ENCODE data around the gene ANKRD12. TPM values are rescaled to one million over a fixed set of nuclear protein-coding genes. Genes with fewer than 3 reads are reported as not detected.

The ANKRD12 gene
- total RNA-seq (2022; extraction: Qiagen RNA extraction): 2.6 to 5.3 TPM (median 4.3 TPM) in 5 replicates

GRCh38 chr18:9136315-9137155 is at the start of gene ANKRD12:
Gene ANKRD12 (plus strand): TSS chr18:9136781. CDS start chr18:9182433, 45,652 bp downstream.

GRCh38 chr18:9102508-9103375 is 33.8 kb upstream of the ANKRD12 start, which contains the start of gene NDUFV2:
Gene NDUFV2 (plus strand): TSS chr18:9102699. CDS start chr18:9102744, 45 bp downstream.

DNA sequence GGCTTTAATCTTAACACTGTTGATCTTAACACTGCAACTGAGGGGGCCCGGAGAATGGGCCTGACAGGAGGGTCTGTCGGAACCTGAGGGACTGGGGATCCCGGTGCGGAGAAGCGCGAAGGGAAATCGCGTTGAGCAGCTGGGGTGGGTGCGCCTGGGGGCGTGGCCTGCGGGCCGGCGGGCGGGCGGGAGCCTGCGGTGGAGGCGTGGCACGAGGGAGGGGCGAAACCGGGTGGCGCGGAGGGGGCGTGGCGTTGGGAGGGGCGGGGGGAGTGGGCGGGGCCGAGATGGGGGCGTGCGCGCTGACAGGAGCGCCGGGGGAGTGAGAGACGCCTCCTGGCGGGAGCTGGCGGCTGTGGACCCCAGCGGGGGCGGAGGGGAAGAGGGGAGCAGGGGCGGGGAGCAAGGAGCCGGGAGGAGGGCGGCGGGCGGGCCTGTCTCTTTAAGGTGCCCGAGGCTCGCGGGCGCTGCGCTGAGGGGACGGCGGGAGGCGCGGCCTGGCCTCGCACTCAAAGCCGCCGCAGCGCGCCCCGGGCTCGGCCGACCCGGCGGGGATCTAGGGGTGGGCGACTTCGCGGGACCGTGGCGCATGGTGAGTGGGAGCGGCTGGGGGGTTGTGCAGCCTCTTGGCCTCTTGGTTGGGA is 197.9 kb downstream of the ANKRD12 start, which contains the start of gene TWSG1:
Gene TWSG1 (plus strand): TSS at position 445 of the 644 bp plus-strand sequence. CDS start 2,457 bp downstream, outside the sequence.

Other genes with a start within 250 kb of the ANKRD12 start
- 112 to 148 TPM (median 125 TPM) in 5 replicates for gene NDUFV2, start 34.1 kb upstream of the ANKRD12 start, total RNA-seq (2022; extraction: Qiagen RNA extraction)
- 12.1 to 18.6 TPM (median 17.6 TPM) in 5 replicates for gene TWSG1, start 198.0 kb downstream of the ANKRD12 start, total RNA-seq (2022; extraction: Qiagen RNA extraction)

Data from A549 treated with Mapracorat at 1 μM for 4 hours (cell line).